ENCODE results near the gene DAB2IP.
A peak's percentile ranks its signal among the peaks of the same experiment; 100 is the strongest.
"Not testable (repeated sequence)": the region's sequence is repeated elsewhere in the genome, so short reads cannot be mapped to it uniquely, and the experiment has no call there.

The DAB2IP gene

GRCh38 chr9:121651295-121652020, at the start of gene DAB2IP:
Gene DAB2IP, plus strand, starts transcription at chr9:121651634. Its CDS starts 142 bp downstream, at chr9:121651776.
- DNase-seq: peak; percentile 87

GRCh38 chr9:121603028-121603427, 48.4 kb upstream of the DAB2IP start:
- no peak for DNase-seq

GRCh38 chr9:121604242-121604641, 47.2 kb upstream of the DAB2IP start:
- no peak for DNase-seq

GRCh38 chr9:121604654-121605053, 46.8 kb upstream of the DAB2IP start:
- DNase-seq: no peak

DNA sequence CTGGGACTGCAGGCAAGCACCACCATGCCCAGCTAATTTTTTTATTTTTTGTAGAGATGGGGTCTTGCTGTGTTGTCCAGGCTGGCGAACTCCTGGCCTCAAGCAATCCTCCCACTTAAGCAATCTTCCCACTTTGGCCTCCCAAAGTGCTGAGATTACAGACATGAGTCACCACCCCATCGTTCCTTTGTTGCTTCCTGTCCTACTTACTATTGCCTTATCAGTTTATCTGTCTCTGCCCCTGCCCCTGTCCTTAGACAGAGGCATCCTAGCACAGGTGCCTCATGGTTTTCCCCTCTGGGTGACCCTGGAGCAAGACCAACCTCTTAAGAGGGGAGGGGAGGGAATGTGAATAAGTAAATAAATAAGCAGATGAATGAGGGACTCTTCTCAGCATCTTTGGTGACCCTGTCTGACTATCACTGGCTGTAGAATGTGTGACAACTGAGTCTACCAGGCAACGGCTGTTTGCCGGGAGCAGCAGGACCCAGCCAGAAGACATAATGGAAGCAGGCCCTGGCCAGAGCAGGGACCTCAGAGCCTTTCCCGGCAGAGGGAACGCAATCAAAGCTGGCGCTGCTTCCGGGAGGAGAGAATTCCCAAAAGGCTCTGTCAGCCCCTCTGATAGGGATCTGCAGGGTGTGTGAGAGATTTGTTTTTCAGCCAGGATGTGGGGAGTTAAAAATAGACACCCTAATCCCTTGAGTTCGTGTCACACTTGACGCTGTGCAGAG, 43.8 kb upstream of the DAB2IP start:
- peak; percentile 76 for DNase-seq

GRCh38 chr9:121608168-121608853, 43.1 kb upstream of the DAB2IP start:
- DNase-seq: no peak

DNA sequence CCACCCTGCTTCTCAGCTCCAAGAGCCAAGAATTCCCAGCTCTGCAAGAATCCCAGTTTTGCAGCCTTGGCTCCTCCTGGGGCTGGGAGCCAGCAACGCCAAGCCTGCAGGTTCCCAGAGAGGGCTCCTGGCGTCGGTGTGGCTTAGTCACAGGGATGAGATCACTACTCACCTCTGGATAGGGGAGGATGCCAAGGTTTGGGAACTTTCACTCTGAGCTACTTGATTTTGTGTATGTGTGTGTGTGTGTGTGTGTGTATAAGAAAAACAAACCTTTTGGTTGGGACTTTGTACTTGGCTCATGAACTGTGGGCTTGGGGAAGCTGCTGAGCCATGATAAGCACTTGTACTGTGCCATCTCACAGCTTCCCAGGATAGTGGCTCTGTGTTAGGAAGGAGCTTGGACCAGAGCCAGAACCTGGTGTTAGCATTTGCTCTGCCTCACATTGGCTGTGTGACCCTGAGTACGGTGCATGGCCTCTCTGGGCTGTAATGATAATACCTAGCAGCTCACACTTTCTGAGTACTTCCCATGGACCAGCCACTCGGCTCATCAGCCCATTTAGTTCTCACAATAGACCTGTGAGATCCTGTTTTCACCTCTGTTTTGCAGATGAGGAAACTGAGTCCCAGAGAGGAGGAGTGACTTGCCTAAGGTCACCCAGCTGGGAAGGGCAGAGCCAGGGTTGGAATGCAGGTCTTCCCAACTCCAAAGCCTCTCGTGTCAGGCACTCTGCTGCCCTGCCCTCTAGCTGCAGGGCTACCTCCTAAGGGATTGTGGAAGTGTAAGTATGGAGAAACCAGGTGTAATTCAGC, 41.4 kb upstream of the DAB2IP start:
- no peak for DNase-seq

- DNase-seq: peak; percentile 13
Measured at GRCh38 chr9:121610638-121610953, 40.8 kb upstream of the DAB2IP start.

DNA sequence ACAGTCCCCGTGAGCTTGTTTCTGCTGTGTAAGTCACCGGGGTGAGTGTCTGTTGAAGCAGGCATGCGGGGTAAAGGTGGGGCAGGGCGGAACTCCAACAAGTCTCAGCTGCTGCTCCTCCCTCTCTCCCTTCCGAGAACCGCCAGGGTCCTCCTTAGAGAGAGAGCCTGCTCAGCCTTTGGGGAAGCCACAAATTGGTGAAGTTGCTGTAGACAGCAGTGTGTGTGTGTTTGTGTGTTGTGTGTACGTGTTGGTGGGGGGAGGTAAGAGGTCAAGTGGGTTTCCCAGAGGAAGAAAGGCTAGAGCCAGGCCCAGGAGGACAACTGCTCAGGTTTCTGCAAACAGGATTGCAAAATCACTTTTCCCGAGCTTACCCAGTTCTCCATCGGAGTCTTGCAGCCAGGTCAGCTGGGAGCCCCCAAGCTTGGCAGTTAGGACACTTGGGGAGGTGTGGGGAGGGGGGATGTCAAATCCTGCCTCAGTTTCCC, 38.9 kb upstream of the DAB2IP start:
- DNase-seq: no peak

- no peak for DNase-seq
Measured at GRCh38 chr9:121613009-121613752, 38.3 kb upstream of the DAB2IP start.

DNA sequence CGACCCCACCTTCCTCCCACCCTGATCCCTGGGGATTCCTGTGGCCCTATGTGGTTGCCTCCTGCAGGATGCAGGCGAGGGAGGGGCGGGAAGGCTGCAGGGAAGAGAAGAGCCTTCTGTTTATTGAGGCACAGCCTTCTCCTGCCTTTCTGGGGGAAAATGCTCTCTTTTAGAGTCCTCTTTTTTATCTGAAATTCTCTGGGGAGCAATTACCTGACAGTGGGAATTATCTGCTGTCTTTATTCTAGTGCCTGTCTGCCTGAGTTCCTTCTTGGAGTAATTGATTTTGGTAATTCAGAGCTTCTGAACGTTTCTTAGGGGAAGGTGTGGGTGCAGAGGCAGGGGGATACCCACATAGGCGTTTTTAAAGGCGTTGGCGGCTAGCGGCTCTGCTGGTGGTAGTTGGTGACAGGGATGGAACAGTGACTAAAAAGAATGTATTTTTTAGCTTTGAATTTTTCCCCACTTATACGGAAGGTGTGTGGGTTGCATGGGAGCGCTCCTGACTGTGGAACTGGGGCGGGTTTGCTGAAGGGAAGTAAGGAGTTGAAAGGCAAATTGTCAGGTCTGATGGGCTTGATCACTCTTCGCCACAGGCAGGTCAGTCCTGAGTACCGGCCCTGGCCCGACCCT, 35.2 kb upstream of the DAB2IP start:
- no peak for DNase-seq

DNA sequence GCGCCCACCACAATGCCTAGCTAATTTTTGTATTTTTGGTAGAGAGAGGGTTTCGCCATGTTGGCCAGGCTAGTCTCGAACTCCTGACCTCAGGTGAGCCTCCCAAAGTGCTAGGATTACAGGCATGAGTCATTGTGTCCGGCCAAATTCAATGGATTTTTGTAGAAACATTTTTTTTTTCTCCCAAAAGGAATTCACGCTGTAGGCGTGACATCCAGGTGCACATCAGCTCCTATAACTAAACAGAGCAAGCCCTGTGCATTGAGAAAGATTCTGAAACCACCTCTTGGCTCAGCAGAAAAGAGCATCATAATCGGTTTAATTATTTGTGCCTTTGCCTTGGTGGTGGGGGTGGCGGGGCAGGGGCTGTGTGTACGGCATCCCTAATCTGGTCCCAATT, 32.9 kb upstream of the DAB2IP start:
- DNase-seq: peak; percentile 21

GRCh38 chr9:121618910-121619309, 32.5 kb upstream of the DAB2IP start:
- DNase-seq: not testable (repeated sequence)

DNA sequence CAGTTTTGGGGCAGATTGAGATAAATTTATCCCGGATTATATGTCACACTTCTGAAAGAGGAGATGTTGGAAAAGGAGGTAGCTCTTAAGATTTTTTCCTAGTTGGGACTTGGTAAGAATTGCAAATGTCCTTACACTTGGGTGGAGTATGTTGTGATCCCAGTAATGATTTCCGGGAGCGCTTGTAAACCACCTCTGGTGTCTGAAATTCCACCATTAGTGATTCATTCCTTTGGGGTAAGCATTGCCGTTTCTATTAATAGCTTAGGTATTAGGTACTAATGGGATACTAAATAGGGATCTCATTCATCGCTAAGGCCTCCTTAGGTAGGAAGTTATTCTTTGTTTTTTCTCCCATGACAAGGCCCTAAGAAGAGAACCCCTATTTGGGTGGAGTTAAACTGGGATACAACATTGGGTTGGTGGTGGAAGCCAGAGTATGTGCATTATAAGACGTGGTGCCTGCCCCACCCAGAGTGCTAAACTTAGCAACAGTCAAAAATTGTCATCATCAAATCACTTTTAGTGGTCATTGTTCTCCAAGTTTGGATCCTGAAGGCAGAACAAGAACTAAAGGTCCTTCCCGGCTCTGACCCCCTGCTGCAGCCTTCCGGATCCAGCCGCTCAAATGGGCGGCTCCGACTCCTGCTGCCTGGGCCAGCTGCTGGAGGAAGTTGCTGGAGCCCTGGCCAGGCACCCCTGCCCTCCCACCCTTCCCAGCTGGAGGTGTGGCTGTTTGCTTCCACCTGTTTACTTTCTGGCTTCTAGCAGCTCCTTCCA, 31.7 kb upstream of the DAB2IP start:
- no peak for DNase-seq

GRCh38 chr9:121620325-121620673, 31.1 kb upstream of the DAB2IP start:
- DNase-seq: no peak

DNA sequence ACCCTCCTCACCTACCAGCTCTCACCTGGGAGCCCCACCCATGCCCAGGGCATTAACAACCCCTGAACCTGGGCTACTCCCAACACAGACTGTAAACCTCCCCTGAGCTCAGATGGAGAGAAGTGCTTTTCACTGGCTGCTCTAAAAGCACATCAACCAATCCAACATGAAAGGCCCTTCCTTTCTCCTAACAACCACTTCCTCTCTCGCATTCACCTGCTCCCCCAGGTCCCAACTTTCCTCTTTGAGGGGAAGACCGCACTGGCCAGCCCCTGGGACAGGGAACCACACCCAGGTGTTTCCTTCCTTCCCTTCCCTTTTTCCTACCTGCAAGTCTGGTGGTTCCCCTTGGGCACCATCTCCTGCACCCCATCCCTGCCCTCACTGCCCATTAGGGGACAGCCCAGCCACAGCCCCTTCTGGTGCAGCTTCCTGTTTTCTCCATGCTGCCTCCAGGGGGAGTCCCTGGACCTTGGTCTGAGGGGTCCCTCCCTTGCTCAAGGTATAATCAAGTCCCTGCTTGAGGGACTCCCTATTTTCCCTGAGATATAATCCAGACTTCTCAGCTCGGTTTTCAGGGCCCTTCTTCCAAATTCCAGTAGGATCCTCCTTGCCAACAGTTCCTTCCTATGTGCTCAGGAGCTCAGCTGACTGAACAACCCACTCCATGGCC, 30.5 kb upstream of the DAB2IP start:
- peak; percentile 67 for DNase-seq

GRCh38 chr9:121622387-121623203, 28.8 kb upstream of the DAB2IP start:
- peak; percentile 9 for DNase-seq

- DNase-seq: not testable (repeated sequence)
Measured at GRCh38 chr9:121623430-121623829, 28.0 kb upstream of the DAB2IP start.

DNA sequence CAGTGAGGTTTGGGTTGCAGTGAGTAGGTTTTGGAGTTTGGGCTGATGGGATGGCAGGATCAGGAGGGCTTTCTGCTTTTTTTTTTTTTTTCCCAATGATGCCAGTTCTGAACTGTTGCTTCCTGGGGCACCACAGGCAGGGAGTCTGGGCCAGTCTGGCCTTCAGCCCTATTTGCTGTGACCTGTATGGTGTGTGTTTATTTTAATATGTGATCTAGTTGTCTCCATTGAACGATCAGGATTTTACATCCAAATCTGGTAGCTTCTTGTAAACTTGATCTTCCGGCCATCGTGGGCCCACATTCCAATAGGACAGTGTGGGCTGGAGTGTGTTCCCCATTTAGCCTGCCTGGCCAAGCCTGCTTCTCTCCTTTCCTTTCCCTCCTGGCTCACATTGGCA, 25.8 kb upstream of the DAB2IP start:
- no peak for DNase-seq
